ENCODE data around the gene BLVRA. TPM values are rescaled to one million over a fixed set of nuclear protein-coding genes. Genes with fewer than 3 reads are reported as not detected.

Gene BLVRA
- total RNA-seq, 1 experiment from 2014 or later: 40.7 TPM

DNA sequence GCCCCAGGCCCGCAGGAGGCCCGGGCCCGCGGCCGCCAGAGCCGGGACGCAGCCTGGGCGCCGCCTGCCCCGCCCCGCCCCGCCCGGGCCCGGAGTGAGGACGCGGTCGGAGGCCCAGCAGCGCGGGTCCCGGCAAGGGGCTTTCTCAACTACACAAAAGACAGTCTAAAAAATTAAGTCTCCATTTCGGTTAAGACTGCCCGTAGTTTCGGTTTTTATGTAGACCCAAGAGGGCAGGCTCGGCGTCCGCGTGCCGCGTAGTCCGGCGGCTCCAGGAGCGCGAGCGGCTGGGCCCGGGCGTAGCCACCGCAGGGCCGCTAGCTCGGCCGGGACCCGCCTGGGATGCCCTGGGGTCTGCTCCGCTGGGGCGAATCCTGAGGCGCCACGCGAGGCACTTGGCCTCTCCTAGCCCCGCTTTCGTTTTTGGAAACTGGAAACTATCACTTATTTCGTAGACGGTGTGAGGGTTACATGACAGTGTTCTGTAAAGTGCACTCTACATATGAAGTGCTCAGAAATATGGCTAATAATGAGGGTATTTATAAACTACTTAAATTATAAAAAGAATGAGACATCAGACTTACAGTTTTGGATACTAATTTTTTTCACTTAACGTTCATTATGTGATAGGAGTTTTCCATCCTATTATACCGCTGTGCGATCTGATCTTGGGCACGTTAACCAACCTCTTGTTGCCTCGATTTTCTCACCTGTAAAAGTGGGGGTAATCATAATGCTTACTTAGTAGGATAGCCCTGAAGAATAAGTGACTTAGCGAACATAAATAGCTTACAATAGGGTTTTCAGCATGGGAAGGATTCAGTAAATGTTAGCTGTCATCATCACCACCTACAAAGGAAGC is 573 bp downstream of the BLVRA start:
- Histone ChIP-seq H3K27me3 (ENCODE audit: insufficient read depth, low read length) (peaks cover 5% of the 10 kb centered on the region; the same call in 1 of the 2 replicates), H2AK5ac (ENCODE audit: insufficient read length, low read length) (no peak overlapping the region), H3K79me2 (ENCODE audit: insufficient read depth, low read length) (no peaks in the 10 kb centered on the region), H3K9me3 (ENCODE audit: control insufficient read depth, low read depth, low read length) (no peaks in the 10 kb centered on the region), H3K56ac (ENCODE audit: insufficient read length, low read depth, low read length) (no peak overlapping the region), H3K14ac (ENCODE audit: insufficient read depth, low read length) (no peak overlapping the region), H3K23ac (ENCODE audit: insufficient read length, low read depth, low read length) (no peak overlapping the region), H2BK120ac (ENCODE audit: low read depth, low read length, poor library complexity, severe bottlenecking) (no peak overlapping the region), H2BK12ac (ENCODE audit: insufficient read length, low read depth, low read length) (no peak overlapping the region), H2BK20ac (ENCODE audit: low read depth, low read length, poor library complexity, severe bottlenecking) (no peak overlapping the region), H3K4me1 (ENCODE audit: insufficient read depth, low read length) (peaks cover 4% of the 10 kb centered on the region; the same call in 1 of the 2 replicates), H2BK5ac (ENCODE audit: insufficient read length, low read length) (no peak overlapping the region), H2AFZ (ENCODE audit: low read length) (no peak overlapping the region), H3K79me1 (ENCODE audit: insufficient read depth, low read depth, low read length, poor library complexity, severe bottlenecking) (no peaks in the 10 kb centered on the region), H2BK15ac (ENCODE audit: low read depth, low read length) (no peak overlapping the region), H4K5ac (ENCODE audit: insufficient read length, low read depth, low read length) (no peak overlapping the region), H3K4me2 (ENCODE audit: insufficient read depth, insufficient read length, low read length) (peak overlapping the region; percentile 58), H3K4ac (ENCODE audit: low read depth, low read length) (no peak overlapping the region), H3T11ph (ENCODE audit: low read length) (no peak overlapping the region), H3K23me2 (ENCODE audit: insufficient read length, low read depth, low read length, poor library complexity, severe bottlenecking) (peaks cover 7% of the 10 kb centered on the region), H3K18ac (ENCODE audit: insufficient read length, low read depth, low read length) (no peak overlapping the region), H3K9ac (ENCODE audit: extremely low read depth, insufficient read length, low read length) (no peak overlapping the region), H4K8ac (replicated peaks; ENCODE audit: insufficient read length, low read depth, low read length) (no peak overlapping the region), H3K27ac (ENCODE audit: insufficient read length, low read depth, low read length) (no peak overlapping the region), H4K91ac (ENCODE audit: insufficient read length, low read depth, low read length) (no peak overlapping the region), H4K20me1 (ENCODE audit: control insufficient read depth, insufficient read depth, insufficient read length) (no peaks in the 10 kb centered on the region)
- Mint-ChIP-seq H3K4me3 (peak overlapping the region; percentile 75 to 84), H3K27me3 (ENCODE audit: low read depth) (peaks cover 36% of the 10 kb centered on the region), H3K9me3 (no peaks in the 10 kb centered on the region), H3K4me1 (peaks cover 31 to 34% of the 10 kb centered on the region in 2 experiments), H3K27ac (no peak overlapping the region), H3K36me3 (ENCODE audit: insufficient read depth in 1 of 3, low read depth in 3 of 3) (no peaks in the 10 kb centered on the region)
- TF ChIP-seq, protein P1, sequence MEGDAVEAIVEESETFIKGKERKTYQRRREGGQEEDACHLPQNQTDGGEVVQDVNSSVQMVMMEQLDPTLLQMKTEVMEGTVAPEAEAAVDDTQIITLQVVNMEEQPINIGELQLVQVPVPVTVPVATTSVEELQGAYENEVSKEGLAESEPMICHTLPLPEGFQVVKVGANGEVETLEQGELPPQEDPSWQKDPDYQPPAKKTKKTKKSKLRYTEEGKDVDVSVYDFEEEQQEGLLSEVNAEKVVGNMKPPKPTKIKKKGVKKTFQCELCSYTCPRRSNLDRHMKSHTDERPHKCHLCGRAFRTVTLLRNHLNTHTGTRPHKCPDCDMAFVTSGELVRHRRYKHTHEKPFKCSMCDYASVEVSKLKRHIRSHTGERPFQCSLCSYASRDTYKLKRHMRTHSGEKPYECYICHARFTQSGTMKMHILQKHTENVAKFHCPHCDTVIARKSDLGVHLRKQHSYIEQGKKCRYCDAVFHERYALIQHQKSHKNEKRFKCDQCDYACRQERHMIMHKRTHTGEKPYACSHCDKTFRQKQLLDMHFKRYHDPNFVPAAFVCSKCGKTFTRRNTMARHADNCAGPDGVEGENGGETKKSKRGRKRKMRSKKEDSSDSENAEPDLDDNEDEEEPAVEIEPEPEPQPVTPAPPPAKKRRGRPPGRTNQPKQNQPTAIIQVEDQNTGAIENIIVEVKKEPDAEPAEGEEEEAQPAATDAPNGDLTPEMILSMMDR (conservative IDR thresholded peaks at IDR 0.05): no peak
- no CpG with 5 or more reads among the region's 56 CpGs for WGBS (ENCODE audit: extremely low coverage, insufficient read length, low lambda C conversion rate)
- no peak for DNase-seq

Data from H9 (cell line).